Bladder microvascular endothelial cell (primary cell): ENCODE results near the gene CCAR1. TPM values are rescaled to one million over a fixed set of nuclear protein-coding genes. Genes with fewer than 3 reads are reported as not detected.

Source experiments
- total RNA-seq: library from RNA; depleted of rRNA; stranded (reverse); fragments of >200 nt; gene quantifications from 2 replicates; pipeline ENCODE4 v1.2.3, GENCODE V29; 2014

Gene CCAR1, protein sequence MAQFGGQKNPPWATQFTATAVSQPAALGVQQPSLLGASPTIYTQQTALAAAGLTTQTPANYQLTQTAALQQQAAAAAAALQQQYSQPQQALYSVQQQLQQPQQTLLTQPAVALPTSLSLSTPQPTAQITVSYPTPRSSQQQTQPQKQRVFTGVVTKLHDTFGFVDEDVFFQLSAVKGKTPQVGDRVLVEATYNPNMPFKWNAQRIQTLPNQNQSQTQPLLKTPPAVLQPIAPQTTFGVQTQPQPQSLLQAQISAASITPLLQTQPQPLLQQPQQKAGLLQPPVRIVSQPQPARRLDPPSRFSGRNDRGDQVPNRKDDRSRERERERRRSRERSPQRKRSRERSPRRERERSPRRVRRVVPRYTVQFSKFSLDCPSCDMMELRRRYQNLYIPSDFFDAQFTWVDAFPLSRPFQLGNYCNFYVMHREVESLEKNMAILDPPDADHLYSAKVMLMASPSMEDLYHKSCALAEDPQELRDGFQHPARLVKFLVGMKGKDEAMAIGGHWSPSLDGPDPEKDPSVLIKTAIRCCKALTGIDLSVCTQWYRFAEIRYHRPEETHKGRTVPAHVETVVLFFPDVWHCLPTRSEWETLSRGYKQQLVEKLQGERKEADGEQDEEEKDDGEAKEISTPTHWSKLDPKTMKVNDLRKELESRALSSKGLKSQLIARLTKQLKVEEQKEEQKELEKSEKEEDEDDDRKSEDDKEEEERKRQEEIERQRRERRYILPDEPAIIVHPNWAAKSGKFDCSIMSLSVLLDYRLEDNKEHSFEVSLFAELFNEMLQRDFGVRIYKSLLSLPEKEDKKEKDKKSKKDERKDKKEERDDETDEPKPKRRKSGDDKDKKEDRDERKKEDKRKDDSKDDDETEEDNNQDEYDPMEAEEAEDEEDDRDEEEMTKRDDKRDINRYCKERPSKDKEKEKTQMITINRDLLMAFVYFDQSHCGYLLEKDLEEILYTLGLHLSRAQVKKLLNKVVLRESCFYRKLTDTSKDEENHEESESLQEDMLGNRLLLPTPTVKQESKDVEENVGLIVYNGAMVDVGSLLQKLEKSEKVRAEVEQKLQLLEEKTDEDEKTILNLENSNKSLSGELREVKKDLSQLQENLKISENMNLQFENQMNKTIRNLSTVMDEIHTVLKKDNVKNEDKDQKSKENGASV
- 26.2 and 32.8 TPM in 2 replicates for total RNA-seq

DNA sequence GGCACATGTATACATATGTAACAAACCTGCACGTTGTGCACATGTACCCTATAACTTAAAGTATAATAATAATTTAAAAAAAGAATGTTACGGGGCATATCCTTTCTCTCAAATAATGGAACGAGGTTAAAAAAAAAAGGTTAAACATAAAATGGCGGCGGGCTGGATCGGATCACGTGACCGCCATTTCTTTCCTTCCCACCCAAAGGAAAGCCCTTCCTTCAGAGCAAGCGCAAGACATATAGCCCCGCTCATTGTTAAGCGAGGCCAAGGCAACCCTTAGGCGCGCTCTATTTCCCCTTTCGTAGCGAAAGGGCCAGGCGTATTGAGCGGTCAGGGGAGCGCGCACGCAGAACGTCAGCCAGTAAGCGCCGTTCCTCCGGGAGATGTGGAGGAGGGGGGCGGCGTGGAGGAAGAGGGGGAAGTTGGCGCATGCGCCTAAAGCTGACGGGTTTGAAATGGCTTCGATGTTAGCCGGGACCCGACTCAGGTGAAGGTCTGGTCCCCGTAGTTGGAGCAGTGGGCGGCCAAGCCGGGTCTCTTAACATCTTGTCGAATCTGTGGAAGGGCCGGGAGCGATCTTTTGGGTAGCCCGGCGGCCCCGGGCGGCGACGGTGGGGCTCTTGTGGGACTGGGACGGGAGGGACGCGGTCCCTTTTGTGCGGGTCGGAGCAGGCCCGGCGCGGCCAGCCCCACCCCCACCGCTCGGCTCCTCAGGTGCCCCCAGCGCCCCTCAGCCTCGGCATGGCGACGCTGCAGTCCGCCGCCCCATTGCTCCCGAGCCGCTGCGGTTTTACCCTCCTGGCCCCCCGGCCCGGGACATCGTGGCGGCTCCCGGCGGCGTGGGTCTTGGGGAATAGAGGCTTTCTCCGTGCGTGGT is at the start of gene CCAR1:
CCAR1 (plus strand) TSS at position 447 of the 880 bp plus-strand sequence. CDS start 1,266 bp downstream, outside the sequence.

GRCh38 chr10:68826764-68827591 is 105.9 kb downstream of the CCAR1 start, which contains the start of gene STOX1:
STOX1 (plus strand) TSS chr10:68827531; CDS start chr10:68827624, 93 bp downstream.

Other genes with a start within 250 kb of the CCAR1 start
- 8.3 and 10.7 TPM in 2 replicates for gene DNA2, start 249.3 kb upstream of the CCAR1 start, total RNA-seq
- 4.4 and 18.6 TPM in 2 replicates for gene SLC25A16, start 193.7 kb upstream of the CCAR1 start, total RNA-seq
- 0.16 and 0.69 TPM in 2 replicates for gene TET1, start 160.9 kb upstream of the CCAR1 start, total RNA-seq
- gene STOX1, start 106.3 kb downstream of the CCAR1 start, total RNA-seq: 0.19 and 0.32 TPM in 2 replicates
- gene DDX50, start 180.1 kb downstream of the CCAR1 start, total RNA-seq: 32.2 and 38.6 TPM in 2 replicates
- 46.5 and 99.9 TPM in 2 replicates for gene DDX21, start 234.9 kb downstream of the CCAR1 start, total RNA-seq